SK-N-SH (cell line): Measurements from ENCODE around the gene CISD3.

Source experiments
- CTCF ChIP-seq: fragments of 200-600 bp; sonication (generic); IDR thresholded peaks from 2 replicates; pipeline ENCODE4 v1.6.1; 2017; ENCODE audit warnings: antibody characterized with exemption, mild to moderate bottlenecking, moderate library complexity
- EZH2phosphoT487 ChIP-seq: fragments of 200-600 bp; sonication (generic); IDR thresholded peaks from 2 replicates; pipeline ENCODE4 v1.6.1; 2017; ENCODE audit warnings: low read depth, mixed run types, mild to moderate bottlenecking, antibody characterized with exemption, moderate library complexity, borderline replicate concordance
- GABPA ChIP-seq: IDR thresholded peaks from 2 replicates; pipeline ENCODE4 v1.4.0; 2012; ENCODE audit warnings: low read depth, mild to moderate bottlenecking
- GATA2 ChIP-seq: sonication (generic); formaldehyde crosslinking; IDR thresholded peaks from 2 replicates; pipeline ENCODE4 v1.5.0; 2020; ENCODE audit warnings: mild to moderate bottlenecking, missing genetic modification reagents
- MAX ChIP-seq: IDR thresholded peaks from 2 replicates; pipeline ENCODE4 v1.4.0; 2012; ENCODE audit warnings: low read depth
- RAD21 ChIP-seq: IDR thresholded peaks from 2 replicates; pipeline ENCODE4 v1.6.1; 2012; ENCODE audit warnings: mild to moderate bottlenecking, low read length
- REST ChIP-seq: IDR thresholded peaks from 2 replicates; pipeline ENCODE4 v1.6.1; 2012; ENCODE audit warnings: mild to moderate bottlenecking, low read depth, low read length, moderate library complexity
- SMC3 ChIP-seq: IDR thresholded peaks from 2 replicates; pipeline ENCODE4 v1.6.1; 2012; ENCODE audit warnings: low read depth, low read length, improper control_type of control experiment
- TAF1 ChIP-seq: IDR thresholded peaks from 2 replicates; pipeline ENCODE4 v1.6.1; 2012; ENCODE audit warnings: low read depth, mild to moderate bottlenecking, low read length, moderate library complexity, borderline replicate concordance
- TEAD4 ChIP-seq: IDR thresholded peaks from 2 replicates; pipeline ENCODE4 v1.4.0; 2012; ENCODE audit warnings: mild to moderate bottlenecking, borderline replicate concordance; ENCODE audit not compliant: insufficient read depth
- YY1 ChIP-seq: IDR thresholded peaks from 2 replicates; pipeline ENCODE4 v1.4.0; 2012; ENCODE audit warnings: low read depth, mild to moderate bottlenecking
- ZBTB33 ChIP-seq: IDR thresholded peaks from 2 replicates; pipeline ENCODE4 v1.4.0; 2012; ENCODE audit warnings: low read depth, borderline replicate concordance

GRCh38 chr17:38713456-38714075 lies 16.6 kb upstream of the CISD3 start:
- TF ChIP-seq YY1, result no peak
- TF ChIP-seq REST, result no peak
- TF ChIP-seq CTCF, result no peak
- no peak for TF ChIP-seq EZH2phosphoT487
- TF ChIP-seq TEAD4, result no peak
- TF ChIP-seq GATA2 (CRISPR knock-in tag), result no peak
- TF ChIP-seq SMC3, result no peak
- no peak for TF ChIP-seq ZBTB33
- no peak for TF ChIP-seq GABPA
- TF ChIP-seq RAD21, result no peak
- TF ChIP-seq MAX, result no peak
- no peak for TF ChIP-seq TAF1
